Left forelimb (tissue), 1 donor: ENCODE results near the gene HEBP1.

Experiments used
- DNase-seq: peaks from one replicate; pipeline ENCODE4 v3.0.0-alpha.2; 2018; ENCODE audit warnings: low spot score

Gene HEBP1

DNA sequence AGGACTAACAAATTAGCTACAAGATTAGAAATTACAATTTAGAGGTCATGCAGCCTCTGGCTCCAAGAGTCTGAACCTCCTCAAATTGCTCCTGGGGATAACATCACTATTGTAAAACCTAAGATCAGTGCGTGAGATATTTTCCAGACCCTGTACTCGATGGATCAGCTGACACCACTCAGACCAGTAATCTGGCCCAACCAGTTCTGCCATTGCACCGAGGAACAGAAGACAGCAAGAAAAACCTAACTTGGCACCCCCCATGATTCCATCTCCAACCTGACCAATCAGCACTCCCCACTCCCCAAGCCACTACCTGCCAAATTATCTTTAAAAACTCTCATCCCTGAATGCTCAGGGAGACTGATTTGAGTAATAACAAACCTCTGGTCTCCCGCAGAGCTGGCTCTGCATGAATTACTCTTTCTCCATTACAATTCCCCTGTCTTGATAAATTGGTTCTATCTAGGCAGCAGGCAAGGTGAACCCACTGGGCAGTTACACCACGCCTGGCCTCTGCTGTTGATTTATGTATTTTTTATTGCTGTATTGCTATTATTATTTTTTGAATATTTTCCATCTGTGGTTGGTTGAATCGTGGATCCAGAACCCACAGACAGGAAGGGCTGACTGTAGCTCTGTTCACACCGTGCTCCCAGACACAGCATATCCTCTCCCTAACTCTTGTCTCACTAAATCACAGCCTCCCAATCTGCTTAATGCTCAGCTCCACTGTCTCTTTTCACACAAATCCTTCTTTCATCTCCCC is 9.2 kb downstream of the HEBP1 start:
- DNase-seq = no peak

DNA sequence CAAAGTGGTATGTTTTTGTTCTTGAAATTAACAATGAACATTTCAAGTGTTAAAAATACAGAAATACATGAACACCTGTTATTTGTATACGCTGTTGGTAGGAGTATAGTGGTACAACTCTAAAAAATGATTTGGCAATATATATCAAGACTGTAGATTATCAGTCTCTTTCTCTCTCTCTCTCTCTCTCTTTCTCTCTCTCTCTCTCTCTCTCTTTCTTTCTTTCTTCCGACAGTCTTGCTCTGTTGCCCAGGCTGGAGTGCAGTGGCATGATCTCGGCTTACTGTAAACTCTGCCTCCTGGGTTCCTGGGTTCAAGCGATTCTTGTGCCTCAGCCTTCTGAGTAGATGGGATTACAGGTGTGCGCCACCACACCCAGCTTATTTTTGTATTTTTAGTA is 12.6 kb downstream of the HEBP1 start:
- DNase-seq = no peak

DNA sequence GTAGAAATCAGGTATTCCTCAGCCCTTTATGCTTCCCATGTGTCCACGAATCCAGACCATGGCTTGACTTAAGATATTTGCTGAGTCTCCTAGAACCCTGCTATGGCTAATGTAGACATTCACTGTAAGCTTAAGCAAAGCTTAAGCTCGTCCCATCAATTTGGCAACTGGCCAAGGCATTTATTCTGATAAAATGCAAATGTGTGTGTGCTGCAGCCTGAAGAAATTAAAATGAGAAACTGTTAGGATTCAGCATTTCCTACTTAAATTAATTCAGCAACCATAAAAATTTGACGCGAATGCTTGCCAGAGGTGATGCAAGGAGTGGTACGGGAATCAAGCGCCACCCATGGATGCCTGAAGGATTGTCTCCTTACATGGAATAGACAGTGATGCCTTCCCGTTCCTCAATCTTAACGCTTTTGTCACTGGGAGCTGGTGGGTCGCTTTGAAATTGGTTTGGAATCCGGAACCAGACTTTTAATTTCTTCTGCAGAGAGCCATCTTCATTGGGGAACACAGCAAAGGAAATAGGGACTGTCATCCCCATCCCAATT is 13.2 kb downstream of the HEBP1 start:
- no peak for DNase-seq

DNA sequence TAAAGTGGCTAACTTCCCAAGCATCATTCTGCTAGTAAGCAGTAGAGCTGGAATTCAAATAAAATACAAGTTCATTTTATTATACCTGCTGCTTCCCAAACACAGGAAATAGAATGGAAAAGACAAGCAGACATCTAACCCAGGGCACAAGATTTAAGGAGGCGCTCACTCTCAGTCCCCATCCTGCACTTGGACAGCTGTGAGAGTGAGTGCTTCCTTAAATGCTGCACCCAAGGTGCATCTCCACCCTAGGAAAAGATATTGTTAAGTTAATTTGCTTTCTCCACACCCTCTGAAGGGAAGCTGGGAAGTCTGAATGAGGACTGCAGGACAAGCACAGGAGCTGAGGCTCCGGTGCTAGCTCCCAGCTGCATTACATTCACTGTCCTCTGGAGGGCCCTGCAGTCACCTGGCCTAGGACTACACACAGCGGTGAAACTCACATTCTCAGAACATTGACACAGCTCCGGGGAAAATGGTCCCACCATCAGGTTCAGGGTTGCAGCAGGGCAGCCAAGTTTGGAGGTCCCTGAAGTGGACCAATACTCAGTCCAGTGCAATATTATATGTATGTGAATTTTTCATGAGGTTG is 14.2 kb downstream of the HEBP1 start:
- no peak for DNase-seq

DNA sequence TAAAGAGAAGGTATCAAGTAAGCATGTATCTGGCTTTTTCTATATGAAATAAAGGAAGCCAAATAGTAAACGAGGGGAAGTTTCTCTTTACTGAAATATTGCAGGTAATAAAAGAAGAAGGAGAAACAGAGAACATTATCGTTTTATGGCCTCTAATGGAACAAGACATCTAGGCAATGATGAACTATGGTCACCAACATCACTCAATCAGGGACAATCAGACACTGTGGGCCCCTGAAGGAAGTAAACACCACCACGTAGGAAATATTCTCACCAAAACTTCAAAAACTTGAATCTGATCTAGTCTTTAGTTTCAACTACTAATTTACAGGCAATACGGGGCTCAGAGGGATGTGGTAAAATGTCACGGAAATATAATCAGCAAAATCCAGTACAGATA is 15.9 kb downstream of the HEBP1 start:
- no peak for DNase-seq

DNA sequence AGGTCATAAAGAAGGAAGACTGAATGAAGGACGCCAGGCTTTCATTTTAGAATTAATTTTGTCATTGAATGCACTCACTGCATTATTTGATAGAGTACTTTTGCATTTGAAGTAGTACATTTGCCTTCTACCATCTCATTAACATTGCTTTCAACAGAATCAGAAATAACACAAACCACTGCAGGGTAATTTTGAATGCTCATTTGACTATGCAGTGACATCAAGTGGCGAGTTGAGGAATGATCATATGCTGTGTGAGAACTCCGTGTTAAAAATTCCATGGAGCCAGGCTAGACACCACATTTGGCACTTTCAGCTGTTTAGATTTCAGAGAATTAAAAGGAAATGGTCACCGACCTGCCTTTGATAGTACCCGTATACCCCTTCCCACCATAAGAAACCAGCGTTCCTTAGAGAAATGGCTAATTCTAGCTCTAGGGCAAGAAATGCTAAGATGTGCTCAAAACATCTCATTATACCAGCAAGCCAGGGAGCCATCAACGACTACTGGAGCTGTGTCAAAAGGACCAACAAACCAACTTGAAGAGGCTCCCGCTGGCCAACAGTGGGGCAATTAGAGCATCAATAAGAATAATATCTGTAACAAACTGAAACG is 16.5 kb downstream of the HEBP1 start:
- no peak for DNase-seq

DNA sequence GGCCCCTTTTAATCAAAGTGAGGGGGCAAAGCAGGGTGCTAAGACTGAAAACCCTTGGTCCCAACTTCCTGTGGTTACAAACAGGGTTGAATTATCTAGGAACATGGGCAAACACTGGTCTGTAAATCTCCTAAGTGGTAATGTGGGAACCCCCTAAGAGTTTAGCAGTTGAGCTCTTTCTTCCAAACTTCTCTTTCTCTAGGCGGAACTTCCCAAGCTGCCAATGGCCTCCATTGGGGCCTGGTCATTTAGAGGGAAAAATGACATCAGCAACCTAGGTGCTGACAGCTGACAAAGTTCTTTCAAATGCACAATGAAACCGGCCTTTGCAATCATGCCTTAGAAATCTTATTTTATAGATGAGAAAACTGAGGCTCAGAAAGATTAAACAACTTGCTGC is 17.7 kb downstream of the HEBP1 start:
- no peak for DNase-seq

DNA sequence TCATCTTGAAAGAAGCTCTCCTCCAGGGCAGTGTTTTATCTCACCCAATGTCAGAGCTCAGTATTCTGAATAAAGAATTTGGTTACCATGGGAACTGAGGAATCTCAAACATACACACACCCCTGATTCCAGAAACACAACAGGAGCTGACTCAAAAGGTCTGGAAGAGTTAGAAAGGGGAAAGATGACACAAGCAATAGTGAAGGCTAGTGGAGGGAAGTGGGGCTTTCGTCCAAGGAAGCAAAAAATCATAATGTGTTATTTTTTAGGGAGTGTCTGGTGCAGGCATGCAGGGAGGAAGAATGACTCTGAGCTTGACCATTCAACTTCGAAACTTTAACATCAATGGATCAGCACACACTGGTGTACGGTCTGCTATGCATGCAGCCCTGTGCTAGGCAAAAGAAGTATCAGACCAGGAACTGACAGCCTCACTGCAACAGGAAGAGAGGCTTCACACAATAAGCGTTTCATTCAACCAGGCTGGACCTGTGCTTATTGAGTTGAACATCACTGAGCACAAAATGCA is 20.3 kb downstream of the HEBP1 start:
- DNase-seq = no peak

DNA sequence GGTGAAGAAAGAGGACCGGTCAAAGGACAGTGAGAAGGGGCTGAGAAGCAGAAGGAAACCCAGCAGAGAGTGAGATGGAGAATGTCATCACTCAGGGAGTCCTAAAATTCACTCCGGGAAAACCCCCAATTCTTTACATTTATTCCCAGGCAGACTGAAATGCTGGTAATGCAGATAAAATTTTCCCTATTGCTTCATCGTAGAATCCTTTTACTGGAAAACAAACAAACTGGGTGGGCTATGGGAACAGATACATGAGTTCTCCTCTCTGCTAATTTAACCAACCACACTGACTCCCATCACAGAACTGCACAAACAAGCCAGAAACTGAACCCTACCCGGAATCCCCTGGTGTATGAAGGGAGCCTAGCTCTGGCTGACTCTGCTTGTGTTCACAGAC is 20.9 kb downstream of the HEBP1 start:
- DNase-seq = no peak

DNA sequence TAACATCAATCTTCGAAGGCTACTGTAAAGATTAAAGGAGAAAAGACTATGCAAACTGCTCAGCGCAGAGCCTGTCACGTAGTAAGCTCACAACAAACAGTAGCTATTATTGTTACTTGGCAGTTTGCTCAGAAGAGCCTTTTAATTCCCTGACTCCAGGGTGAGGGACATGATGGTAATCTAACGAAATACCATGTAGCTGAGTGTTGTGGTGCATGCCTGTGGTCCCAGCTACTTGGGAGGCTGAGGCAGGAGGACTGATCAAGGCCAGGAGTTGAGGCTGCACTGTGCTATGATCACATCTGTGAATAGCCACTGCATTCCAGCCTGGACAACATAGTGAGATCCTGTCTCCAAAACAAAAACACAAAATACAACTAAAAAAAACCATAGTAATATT is 22.8 kb downstream of the HEBP1 start:
- no peak for DNase-seq

DNA sequence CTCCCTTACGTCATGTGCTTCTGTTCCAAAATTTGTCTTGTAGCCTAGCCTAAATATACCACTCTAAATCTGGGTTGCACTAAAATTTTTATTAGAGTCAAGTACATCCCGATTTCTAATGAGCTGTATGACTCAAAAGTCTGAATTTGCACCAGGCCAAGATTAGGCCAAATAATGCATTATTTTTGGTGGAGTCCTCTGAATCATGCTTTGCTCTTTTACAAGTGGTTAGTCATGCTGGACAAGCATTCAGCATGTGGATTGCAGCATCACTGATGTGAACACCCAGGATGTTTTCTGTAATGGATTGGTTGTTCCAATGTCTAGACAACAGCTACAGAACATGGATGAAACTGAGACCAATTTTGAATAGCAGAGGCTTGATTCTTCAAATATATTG is 23.7 kb downstream of the HEBP1 start:
- no peak for DNase-seq

DNA sequence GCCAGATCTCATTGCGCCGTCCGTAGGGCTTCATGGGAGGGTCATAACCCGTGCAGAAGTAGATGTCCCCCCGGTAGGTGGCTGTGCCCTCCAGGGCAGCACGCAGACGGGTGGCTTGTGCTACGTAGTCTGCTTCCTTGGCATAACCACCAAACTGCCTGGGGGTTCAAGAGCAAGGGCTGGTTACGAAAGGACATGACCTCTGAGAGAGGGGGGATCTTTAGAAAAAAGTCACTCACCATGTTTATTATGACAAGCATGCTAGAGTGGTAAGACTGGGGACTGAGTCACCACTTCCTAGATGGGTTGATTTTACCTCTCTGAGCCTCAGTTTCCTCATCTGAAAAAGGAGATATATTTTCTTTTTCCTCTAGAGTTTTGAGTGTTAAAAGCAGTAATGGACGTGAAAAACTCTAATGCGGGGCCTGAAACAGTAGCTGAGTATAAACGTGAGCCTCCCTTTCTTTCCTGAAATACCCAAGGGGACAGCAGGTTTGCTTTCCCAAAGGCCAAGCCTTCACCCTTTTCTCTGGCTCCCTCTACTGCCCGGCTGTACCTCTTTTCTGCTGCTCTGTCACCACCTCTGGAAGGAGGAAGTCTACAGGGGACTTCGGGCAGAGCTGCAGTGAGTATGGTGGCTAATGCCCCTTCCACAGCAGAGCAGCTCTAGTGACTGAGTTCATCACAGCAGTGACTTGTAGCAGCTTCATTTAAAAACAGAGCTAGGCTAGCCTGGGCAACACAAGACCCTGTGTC is 24.6 kb downstream of the HEBP1 start:
- no peak for DNase-seq

DNA sequence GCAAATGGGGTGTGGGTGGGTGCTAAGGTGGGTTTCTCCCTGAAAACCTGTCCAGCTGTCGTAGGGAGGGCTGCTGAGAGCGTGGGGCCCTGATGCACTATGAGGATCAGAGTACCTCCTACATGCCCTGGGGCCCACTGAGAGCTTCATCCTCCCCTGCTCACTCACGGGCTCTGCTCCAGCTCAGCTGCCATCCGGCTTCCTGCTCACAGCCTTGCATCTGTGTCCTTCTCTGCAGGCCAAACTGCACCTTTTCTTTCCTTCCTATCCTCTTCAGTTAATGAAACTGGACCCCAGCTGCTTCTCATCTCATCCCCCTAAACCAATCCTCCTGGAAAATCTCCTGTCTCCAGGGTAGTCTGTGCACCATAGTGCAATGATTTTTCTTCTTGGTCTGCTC is 25.9 kb downstream of the HEBP1 start:
- no peak for DNase-seq

DNA sequence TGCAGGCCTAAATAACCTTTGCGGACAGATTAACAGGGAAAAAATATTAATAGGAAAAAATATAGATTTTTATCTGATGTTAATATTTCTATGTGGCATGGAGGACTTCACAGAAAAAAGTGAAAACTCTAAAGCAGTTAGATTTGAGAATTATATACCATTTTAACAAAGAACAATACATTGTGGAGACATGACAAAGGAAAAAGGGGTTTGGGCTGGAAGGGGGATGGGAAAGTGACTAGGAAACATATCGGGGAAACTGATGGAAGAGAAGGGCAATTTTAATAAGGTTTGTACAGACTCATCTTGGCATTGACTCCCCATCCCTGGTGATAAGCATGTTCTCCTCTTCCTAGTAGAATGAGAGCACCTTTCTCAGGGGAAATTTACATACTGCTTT is 27.0 kb downstream of the HEBP1 start:
- DNase-seq = no peak

DNA sequence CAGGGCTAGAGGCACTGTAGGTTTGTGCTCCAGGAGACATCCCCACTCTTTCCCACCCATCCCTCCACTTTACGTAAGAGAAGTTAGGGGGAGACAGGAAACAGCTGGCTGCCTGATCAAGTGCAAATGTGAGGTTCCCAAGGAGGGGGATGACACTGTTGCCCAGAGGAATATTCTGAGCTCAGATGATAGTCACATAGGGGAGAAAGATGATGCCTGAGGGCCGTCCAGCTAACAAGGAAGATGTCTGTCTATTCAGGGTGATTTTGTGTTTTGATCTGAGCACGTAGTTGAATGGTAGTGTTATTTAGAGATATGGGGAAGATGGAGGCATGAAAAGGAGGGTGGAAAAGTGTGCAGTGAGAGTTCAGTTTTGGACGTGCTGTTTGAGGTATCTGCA is 34.2 kb downstream of the HEBP1 start:
- DNase-seq = no peak

DNA sequence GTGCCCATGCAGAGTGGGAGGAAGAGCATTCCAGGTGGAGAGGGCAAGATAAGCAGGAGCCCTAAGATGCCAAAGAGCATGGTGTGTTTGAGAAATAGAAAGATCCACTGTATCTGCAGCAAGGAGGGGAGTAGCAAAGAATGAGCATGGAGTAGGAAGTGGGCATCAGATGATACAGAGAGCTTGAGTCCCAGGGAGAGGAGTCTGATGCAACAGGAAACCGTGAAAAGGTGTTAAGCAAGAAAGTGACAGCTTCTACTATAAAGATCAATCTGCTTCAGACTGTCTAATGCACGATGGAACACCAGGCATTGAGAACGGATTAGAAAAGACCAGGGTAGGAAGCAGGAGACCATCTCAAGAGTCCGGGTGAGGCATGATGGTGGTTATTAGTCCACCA is 35.8 kb downstream of the HEBP1 start:
- no peak for DNase-seq

DNA sequence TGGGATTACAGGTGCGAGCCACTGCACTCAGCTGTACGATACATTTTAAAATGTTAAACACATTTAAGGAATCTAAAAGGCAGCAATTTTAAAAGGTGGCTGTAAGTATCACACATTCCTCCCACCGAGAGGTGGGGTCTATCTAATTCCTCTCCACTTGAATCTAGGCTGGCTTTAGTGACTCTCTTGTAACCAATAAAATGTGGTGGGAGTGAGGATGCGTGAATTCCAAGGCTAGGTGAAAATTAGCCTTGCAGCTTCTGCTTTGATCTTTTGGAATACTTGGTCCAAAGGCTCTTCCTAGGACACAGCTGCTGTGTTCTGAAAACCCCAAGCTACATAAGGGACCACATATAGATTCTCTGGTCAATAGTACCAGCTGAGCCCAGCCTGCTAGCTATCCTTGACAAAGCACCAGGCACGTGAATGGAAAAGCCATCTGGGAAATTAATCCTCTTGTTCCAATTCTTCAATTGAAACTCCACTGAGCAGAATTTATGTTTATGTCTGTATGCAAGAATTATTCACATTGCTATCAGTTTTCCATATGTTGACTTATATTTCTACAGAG is 39.3 kb downstream of the HEBP1 start:
- DNase-seq = no peak

DNA sequence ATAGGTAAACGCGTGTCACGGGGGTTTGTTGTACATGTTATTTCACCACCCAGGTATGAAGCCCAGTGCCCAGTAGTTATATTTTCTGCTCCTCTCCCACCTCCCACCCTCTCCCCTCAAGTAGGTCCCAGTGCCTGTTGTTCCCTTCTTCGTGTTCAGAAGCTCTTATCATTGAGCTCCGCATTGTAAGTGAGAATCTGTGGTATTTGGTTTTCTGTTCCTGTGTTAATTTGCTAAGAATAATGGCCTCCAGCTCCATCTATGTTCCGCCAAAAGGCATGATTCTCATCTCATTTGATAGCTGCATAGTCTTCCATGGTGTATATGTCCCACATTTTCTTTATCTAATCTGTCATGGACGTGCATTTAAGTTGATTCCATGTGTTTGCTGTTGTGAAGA is 41.2 kb downstream of the HEBP1 start:
- no peak for DNase-seq

DNA sequence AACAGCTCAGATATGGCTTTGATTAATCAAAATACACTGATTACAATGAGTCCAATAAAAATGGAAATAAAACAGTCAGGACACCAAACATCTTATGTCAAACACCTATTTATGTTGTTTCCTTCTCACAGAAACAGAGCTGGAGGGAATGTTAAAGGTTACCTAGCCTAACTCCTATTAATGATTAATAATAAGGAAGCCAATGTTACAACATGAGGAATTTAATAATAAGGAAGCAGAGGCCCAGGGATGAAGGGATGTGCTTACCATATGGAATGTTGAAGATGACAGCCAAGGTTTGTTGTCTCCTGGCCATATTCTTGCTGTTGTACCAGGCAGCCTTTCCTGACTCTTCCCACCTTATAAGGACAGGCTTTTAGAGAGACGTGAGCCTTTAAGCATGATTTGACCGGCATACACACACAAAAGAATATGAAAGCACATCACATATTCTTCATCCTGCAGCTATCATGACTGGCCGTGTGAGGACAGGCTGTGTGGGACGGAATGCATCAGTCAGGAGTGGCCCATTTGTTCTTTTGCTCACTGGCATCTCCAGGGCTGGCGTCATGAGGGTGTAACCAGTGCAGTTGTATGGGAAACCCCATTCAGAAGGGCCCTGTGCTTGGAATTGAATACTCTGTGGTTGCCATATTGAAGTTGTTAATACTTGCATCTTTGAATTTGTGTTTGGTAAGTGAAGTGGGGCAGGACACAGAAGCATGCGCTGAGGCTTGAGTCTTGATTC is 45.0 kb downstream of the HEBP1 start:
- no peak for DNase-seq

DNA sequence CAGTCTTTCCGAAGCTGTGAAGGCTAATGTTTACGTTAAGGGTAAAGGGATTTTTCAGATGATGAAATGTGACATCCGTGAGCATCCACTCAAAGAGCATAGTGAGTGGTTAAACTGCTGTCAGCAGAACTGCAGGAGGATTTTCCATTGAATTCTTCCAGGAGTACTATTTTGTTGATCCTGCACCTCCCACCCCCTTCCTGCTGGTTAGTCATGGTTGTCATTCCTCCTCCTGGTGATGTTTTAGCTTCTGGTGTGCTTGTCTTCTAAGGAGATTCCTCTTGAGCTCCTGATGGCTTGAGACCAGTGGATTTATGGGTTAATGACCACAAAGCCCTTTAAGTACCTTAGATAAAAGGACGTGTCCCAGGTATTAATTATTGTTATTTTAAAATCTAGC is 45.7 kb downstream of the HEBP1 start:
- DNase-seq = no peak

DNA sequence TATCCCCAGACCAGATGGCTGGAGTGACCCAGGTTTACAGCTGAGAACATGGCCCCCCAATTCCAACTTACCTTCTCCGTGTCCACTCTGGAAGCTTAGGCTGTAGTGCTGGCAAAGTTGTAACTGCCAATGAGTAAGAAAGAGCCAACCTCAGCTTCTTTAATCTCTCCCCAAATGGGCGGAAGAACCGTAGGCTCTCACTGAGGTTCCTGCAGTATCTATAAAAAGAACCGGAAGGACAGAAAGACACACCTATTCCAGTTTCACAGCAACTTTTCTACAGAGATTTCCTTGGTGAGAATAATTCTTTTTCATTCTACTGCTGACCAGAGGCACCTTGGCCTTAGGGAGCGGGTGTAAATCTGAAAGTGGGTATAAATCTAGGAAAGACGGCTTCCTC is 48.0 kb downstream of the HEBP1 start, which contains the start of gene GPRC5D:
Gene GPRC5D, minus strand, starts transcription at position 135 of the 400 bp plus-strand sequence. CDS start 1,786 bp downstream, outside the sequence.
- DNase-seq = no peak
